Epithelial cell of proximal tubule (primary cell): Measurements from ENCODE around the gene TCF23. TPM values are rescaled to one million over a fixed set of nuclear protein-coding genes. Genes with fewer than 3 reads are reported as not detected.

Source experiments
- DNase-seq: peaks from one replicate; pipeline ENCODE4 v3.0.0-alpha.2; 2011; ENCODE audit warnings: low read depth
- H3K4me3 ChIP-seq: 2 replicates; pipeline ENCODE4 v1.5.1; 2011; ENCODE audit warnings: low read depth, mild to moderate bottlenecking, low read length
- total RNA-seq: library from RNA; depleted of rRNA; stranded (reverse); fragments of >200 nt; gene quantifications from 2 replicates; pipeline ENCODE4 v1.2.3, GENCODE V29; 2015
- TF ChIP-seq, protein P1 (sequence below): conservative IDR thresholded peaks from 2 replicates; pipeline ENCODE4 v1.5.1; 2012; ENCODE audit warnings: low read depth, mild to moderate bottlenecking, low read length

Gene TCF23
- total RNA-seq, 1 donor from 2014 or later, result not detected

DNA sequence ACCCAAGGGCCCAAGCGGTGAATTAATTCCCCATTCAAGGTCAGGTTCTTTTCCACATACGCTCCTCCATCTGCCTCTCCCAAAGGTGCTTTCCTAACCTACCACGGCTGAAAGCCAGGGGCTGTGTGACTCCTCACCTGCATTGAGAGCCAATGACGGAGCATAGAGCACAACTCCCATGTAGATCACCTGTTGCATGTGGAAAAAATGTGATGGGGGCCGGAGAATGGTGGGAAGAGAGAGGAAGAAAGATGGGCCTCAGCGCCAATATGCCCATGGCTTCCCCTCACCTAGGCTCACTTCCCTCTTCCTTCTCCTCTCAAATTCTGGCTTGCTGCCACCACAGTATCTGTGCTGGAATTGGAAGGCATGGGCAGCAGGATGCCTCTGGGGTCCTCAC, 57.5 kb downstream of the TCF23 start:
- TF ChIP-seq, protein P1, sequence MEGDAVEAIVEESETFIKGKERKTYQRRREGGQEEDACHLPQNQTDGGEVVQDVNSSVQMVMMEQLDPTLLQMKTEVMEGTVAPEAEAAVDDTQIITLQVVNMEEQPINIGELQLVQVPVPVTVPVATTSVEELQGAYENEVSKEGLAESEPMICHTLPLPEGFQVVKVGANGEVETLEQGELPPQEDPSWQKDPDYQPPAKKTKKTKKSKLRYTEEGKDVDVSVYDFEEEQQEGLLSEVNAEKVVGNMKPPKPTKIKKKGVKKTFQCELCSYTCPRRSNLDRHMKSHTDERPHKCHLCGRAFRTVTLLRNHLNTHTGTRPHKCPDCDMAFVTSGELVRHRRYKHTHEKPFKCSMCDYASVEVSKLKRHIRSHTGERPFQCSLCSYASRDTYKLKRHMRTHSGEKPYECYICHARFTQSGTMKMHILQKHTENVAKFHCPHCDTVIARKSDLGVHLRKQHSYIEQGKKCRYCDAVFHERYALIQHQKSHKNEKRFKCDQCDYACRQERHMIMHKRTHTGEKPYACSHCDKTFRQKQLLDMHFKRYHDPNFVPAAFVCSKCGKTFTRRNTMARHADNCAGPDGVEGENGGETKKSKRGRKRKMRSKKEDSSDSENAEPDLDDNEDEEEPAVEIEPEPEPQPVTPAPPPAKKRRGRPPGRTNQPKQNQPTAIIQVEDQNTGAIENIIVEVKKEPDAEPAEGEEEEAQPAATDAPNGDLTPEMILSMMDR, result no peak
- no peak overlapping the region for H3K4me3 ChIP-seq
- DNase-seq, result no peak

Other genes starting within 250 kb of the TCF23 start
- 0.72 and 1.6 TPM in 2 replicates for gene MAPRE3, start 178.4 kb upstream of the TCF23 start, total RNA-seq
- gene TMEM214, start 116.0 kb upstream of the TCF23 start, total RNA-seq, result 11.2 and 20.1 TPM in 2 replicates
- 17.0 and 21.8 TPM in 2 replicates for gene AGBL5, start 97.3 kb upstream of the TCF23 start, total RNA-seq
- gene OST4, start 77.3 kb upstream of the TCF23 start, total RNA-seq, result 283 and 454 TPM in 2 replicates
- 0.80 and 2.1 TPM in 2 replicates for gene EMILIN1, start 70.4 kb upstream of the TCF23 start, total RNA-seq
- gene KHK, start 62.2 kb upstream of the TCF23 start, total RNA-seq, result 5.5 and 6.1 TPM in 2 replicates
- 1.0 and 2.3 TPM in 2 replicates for gene CGREF1, start 29.9 kb upstream of the TCF23 start, total RNA-seq
- gene ABHD1, start 25.2 kb upstream of the TCF23 start, total RNA-seq, result not detected in 2 replicates
- 53.3 and 77.1 TPM in 2 replicates for gene PREB, start 14.4 kb upstream of the TCF23 start, total RNA-seq
- not detected in 2 replicates for gene PRR30, start 9.6 kb upstream of the TCF23 start, total RNA-seq
- 90.3 and 143 TPM in 2 replicates for gene ATRAID, start 63.0 kb downstream of the TCF23 start, total RNA-seq
- 51.5 and 90.9 TPM in 2 replicates for gene SLC5A6, start 63.3 kb downstream of the TCF23 start, total RNA-seq
- 62.8 and 65.8 TPM in 2 replicates for gene CAD, start 68.4 kb downstream of the TCF23 start, total RNA-seq
- gene SLC30A3, start 114.0 kb downstream of the TCF23 start, total RNA-seq, result 0.29 TPM in 1 of 2 replicates, not detected in the other
- gene DNAJC5G, start 126.4 kb downstream of the TCF23 start, total RNA-seq, result not detected in 2 replicates
- 1.5 TPM in 1 of 2 replicates, not detected in the other for gene TRIM54, start 133.4 kb downstream of the TCF23 start, total RNA-seq
- gene UCN, start 159.4 kb downstream of the TCF23 start, total RNA-seq, result not detected in 2 replicates
- gene MPV17, start 174.1 kb downstream of the TCF23 start, total RNA-seq, result 71.3 and 76.5 TPM in 2 replicates
- gene GTF3C2, start 207.8 kb downstream of the TCF23 start, total RNA-seq, result 37.4 and 61.7 TPM in 2 replicates
- 35.5 and 43.3 TPM in 2 replicates for gene EIF2B4, start 221.3 kb downstream of the TCF23 start, total RNA-seq
- 64.6 and 121 TPM in 2 replicates for gene SNX17, start 221.6 kb downstream of the TCF23 start, total RNA-seq
- 5.6 and 9.5 TPM in 2 replicates for gene ZNF513, start 231.7 kb downstream of the TCF23 start, total RNA-seq